ENCODE results near the gene TNS2.

Gene TNS2

GRCh38 chr12:53056901-53057300 is 7.0 kb downstream of the TNS2 start:
- DNase-seq: no peak

GRCh38 chr12:53057816-53058500 is 8.1 kb downstream of the TNS2 start:
- no peak for DNase-seq

GRCh38 chr12:53058674-53059433 is 9.0 kb downstream of the TNS2 start:
- DNase-seq: no peak

- DNase-seq: no peak
These were observed 9.7 kb downstream of the TNS2 start for GRCh38 chr12:53059434-53060063.

- DNase-seq: no peak
These were observed 10.3 kb downstream of the TNS2 start for GRCh38 chr12:53060064-53060720.

- DNase-seq: no peak
These were observed 10.9 kb downstream of the TNS2 start for GRCh38 chr12:53060721-53061276.

GRCh38 chr12:53061404-53062010 is 11.6 kb downstream of the TNS2 start:
- DNase-seq: no peak

GRCh38 chr12:53062011-53062961 is 12.4 kb downstream of the TNS2 start:
- DNase-seq: no peak

GRCh38 chr12:53062977-53063707 is 13.3 kb downstream of the TNS2 start:
- DNase-seq: no peak

- peak; percentile 68 for DNase-seq
These were observed 14.1 kb downstream of the TNS2 start for GRCh38 chr12:53063708-53064612.

GRCh38 chr12:53064613-53065436 is 15.0 kb downstream of the TNS2 start:
- no peak for DNase-seq

- DNase-seq: no peak
These were observed 15.6 kb downstream of the TNS2 start for GRCh38 chr12:53065470-53065869.

- peak; percentile 84 for DNase-seq
These were observed 16.4 kb downstream of the TNS2 start for GRCh38 chr12:53065975-53066931.

- DNase-seq: no peak
These were observed 17.5 kb downstream of the TNS2 start for GRCh38 chr12:53067074-53067992.

GRCh38 chr12:53067993-53068770 is 18.3 kb downstream of the TNS2 start:
- no peak for DNase-seq
